COLO668 (cell line): ENCODE results near the gene ZNF592.
"Not testable (repeated sequence)": the region's sequence is repeated elsewhere in the genome, so short reads cannot be mapped to it uniquely, and the experiment has no call there.

Experiments
- DNase-seq: peaks from one replicate; lab custom pipeline; 2025; ENCODE audit not compliant: unreplicated experiment; lab: John Stamatoyannopoulos, UW

Gene ZNF592

DNA sequence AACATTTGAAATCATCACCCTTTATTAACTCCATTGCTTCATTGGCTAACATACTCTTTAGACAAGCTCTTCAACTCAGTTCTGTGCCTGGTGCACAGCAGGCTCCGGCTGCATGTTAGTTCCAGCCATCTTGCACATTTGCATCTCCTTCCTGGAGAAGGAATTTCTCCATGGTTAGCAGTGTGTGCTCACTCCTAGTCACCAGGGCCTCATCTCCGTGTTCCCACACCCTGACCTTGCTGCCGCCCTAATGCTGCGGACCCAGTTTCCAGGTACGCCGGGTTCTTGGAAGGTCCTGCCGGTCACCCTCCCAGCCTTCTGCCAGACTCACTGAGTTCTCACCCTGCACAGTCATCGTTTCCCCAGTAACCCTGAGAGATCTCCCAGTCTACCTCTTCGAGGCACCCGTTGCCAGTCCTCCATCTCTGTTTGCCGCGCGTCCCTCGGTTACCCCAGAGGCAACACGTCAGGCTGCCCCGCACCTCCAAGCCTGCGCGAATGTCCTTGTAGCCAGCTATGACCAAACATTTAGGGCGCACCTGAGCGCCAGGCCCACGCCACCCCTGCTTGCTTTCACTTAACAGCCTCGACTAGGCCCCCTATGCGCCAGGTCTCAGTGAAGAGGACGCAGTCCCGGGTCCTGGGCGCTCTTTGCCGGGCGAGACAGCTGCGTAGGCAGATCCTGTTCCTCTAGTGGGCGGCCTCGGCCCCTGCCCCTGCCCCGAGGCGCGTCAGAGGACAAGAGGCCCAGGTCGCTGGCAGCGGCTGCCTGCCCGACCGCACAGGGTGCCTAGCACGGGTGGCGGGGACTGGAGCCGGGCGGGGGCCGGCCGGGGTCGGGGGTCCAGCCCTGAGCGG, 747 bp upstream of the ZNF592 start:
- peak; percentile 80 for DNase-seq

DNA sequence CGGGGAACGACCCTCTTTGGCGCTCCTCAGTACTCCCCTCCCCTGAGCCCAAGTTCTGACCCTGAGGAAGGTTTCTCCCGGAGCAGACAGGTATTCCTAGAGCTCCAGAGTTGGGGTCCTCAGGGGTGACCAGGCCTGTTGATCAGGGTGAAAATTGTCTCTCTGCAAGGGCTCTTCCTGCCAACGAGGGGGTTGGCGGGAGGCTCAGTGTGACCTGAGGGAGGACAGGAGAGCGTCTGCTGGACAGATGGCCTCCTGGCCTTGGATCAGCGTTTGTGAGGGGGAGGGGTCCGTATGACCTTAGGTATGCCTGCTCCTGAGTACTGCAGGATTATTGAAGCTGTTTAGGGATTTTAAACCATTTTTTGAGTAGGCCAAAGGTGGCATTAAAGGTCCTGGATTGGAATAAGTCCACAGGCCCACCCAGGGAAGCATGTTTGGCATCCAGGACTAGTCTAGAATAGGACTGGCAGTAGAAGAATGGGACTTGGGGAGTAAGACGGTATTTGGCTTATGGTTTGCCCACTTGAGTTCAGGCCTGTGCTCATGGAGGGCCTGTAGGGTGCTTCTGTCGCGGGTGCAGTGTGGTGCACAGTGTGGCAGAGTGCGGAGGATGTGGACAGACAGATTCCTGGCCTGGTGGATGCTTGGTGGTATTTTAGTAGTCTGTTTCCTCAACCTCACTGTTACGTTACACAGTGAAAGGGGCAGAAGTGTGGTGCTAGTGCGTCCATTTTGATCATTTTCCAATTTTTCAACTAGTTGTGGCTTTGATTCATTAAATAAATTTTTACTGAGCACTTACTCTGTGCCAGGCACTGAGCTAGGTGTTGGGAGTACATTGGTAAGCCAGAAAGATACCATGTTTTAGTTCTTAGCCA, 959 bp downstream of the ZNF592 start:
- DNase-seq = peak; percentile 19

DNA sequence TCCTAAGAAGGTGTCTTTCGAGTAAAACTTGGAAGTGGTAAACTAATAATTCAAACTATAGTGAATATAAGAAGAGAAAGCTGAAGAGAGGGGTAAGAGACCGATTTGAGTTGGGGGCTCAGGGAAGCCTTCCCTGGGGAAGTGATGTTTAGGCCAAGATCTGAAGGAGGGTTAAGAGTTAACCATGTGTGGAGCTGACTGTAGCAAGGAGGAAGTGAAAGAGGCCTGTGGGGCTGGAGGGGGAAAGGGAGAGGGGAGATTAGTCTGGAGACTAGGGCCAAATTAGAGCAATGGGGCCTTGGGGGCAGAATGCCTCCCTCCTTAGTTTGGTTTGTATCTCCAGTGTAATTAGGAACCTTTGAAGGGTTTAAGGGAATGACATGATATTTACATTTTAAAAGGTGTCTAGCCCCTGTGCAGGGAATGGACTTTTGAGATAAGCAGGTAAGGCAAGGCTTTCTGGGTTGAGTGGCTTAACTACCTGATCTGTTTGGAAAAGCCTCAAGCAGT, 2.2 kb downstream of the ZNF592 start:
- DNase-seq = no peak

DNA sequence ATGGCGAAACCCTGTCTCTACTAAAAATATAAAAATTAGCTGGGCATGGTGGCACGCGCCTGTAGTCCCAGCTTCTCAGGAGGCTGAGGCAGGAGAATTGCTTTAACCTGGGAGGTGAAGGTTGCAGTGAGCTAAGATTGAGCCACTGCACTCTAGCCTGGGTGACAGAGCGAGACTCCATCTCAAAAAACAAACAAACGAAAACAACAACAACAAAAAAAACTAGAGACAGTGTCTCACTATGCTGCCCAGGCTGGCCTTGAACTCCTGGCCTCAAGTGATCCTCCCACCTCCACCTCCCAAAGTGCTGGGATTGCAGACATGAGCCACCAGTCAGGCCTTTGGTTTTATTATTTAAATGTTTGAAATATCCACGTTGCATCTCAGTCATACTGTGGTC, 3.3 kb downstream of the ZNF592 start:
- DNase-seq = not testable (repeated sequence)

DNA sequence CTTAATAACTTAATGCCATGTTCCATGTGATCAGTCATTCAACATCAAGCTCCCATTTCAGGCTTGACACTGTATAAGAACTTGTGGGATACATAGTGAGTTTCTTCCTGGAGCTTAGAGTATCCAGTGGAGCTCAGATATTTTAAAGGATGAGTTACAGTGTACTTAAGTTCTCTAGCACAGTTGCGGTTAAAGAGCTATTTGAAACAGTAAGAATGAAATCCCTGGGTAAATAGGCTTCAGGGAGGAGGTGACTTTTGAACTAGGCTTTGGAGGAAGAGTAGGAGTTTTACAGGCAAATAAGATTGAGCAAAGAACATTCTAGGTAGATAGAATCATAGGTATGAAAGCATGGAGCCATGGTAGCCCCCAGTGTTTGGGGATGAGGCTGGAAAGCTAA, 3.8 kb downstream of the ZNF592 start:
- no peak for DNase-seq

DNA sequence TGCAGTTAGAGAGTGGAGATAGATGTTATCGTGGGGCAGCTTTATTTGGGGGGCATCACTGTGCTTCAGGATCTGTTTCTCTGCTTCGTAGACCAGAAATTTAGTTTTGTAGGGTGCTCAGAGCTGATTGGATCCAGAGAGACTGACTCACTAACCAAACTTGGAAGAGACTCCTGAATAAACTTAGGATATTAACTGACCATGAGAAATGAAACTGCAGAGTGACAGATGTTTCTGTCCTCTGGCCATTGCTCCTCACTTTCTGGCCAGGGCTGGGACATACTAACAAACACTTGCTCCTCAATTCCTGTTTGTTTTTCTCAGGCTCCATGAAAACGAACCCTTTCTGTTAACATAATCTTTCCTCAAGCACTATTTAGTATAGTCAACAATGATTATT, 4.3 kb downstream of the ZNF592 start:
- no peak for DNase-seq

- not testable (repeated sequence) for DNase-seq
Observed at GRCh38 chr15:84754889-84755288, 6.5 kb downstream of the ZNF592 start.

GRCh38 chr15:84755736-84756527, 7.5 kb downstream of the ZNF592 start:
- no peak for DNase-seq

DNA sequence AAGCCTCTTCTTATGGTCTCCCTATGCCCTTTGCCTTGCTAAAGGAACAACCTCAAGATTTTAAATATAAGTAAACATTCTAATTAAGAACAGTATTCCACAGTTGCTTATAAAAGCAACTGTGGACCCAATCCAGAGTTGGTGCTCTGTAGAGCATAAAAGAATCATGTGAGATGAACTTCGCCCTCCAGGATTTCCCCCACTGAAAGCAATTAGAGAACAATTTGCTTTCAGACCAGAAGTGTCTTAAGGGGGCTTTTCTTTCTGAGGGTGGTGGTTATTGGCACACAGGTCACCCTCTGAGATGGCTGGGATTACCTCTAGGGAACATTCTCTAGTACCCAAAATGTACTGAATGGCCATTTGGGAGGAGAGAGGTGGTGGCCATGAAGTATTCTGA, 10.6 kb downstream of the ZNF592 start:
- no peak for DNase-seq

- no peak for DNase-seq
Observed at GRCh38 chr15:84760219-84760618, 11.8 kb downstream of the ZNF592 start.

- DNase-seq = no peak
Observed at GRCh38 chr15:84761607-84762131, 13.3 kb downstream of the ZNF592 start.

- DNase-seq = no peak
Observed at GRCh38 chr15:84762840-84763572, 14.6 kb downstream of the ZNF592 start.

- DNase-seq = no peak
Observed at GRCh38 chr15:84764585-84764984, 16.2 kb downstream of the ZNF592 start.

DNA sequence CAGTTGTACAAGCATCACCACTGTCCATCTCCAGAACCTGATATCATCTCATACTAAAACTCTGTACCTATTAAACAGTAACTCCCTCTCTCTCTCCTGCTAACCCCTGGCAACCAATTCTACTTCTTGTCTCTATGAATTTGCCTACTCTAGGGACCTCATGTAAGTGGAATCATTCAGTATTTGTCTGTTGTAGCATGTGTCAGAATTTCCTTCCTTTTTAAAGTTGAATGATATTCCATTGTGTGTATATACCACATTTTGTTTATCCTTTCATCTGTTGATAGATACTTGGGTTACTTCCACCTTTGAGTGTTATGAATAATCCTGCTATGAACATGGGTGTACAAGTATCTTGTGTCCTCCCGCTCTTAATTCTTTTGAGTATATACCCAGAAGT, 16.6 kb downstream of the ZNF592 start:
- DNase-seq = no peak

DNA sequence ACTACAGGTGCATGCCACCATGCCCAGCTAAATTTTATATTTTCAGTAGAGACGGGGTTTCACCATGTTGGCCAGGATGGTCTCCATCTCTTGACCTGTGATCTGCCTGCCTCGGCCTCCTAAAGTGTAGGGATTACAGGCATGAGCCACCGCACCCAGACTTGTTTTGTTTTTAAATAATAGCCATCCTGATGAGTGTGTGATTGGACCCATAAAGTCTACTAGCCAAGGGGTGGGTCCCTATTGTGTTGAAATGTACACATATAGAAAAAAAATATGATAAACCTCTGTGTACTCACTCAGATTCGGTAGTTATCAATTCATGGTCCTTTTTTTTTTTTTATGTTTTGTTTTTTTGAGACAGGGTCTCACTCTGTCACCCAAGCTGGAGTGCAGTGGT, 17.3 kb downstream of the ZNF592 start:
- DNase-seq = no peak

DNA sequence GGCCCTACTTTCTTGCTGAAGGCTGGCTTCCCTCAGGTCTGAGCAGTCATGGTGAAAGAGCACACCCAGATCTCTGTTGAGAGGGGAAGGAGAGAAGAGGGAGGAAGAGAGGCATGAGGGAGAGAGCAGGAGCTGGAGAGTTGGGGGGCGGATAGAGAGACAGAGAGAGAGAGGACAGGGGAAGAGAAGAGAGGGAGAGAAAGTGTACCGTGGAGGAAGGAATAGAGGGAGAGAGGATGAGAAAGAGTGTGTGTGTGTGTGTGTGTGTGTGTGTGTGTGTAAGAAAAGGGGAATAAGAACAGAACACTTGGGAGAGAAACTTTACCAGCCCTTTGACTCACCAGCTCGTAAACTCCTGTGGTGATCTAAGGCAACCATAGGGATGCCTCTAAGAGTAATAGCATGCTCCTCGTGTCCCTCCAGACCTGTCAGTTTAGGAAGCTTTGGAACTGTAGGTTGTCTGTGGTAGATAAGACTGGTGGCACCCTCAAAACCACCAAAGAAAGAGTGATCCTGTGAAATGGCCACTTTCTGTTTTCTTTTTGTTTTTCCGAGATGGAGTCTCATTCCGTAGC, 18.2 kb downstream of the ZNF592 start:
- DNase-seq = no peak

DNA sequence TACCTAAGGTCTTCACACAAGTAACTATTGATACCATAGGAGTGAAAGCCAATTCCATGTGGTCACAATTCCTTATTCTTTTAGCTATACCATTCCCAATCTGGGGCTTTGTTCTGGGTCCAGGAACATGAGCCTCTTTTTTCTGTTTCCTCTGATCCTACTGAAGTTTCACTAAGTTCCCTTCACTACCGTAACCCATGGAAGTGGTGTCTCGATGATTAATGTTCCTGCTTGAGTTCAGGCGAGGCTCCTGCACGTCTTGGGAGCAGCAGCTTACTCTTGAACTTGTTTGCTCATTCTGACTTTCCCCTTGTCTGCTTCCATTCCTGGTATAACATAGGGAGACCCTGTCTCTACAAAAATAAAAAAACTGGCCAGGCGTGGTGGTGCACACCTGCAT, 23.6 kb downstream of the ZNF592 start:
- DNase-seq = no peak

DNA sequence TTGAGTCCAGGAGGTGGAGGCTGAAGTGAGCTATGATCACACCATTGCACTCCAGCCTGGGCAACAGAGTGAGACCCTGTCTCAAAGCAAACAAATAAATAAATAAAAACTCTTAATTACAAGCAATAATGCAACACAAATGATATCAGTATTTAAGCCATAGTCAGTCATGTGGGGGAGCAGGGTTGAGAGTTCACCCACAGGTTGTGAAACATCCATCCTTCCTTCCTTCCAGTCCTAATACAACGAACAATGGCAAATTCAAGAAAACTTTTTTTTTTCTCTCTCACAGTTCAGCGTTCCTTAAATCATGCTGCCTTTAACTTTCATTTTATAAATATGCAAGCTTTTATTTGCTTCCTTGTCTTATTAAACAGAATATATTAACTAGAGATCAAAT, 24.1 kb downstream of the ZNF592 start:
- no peak for DNase-seq

- DNase-seq = no peak
Observed at GRCh38 chr15:84773716-84774115, 25.3 kb downstream of the ZNF592 start.
